Esophagus muscularis mucosa (tissue), 4 donors: ENCODE data around the gene CSNK1G1. TPM values are rescaled to one million over a fixed set of nuclear protein-coding genes. Genes with fewer than 3 reads are reported as not detected.
"Not testable (repeated sequence)": the region's sequence is repeated elsewhere in the genome, so short reads cannot be mapped to it uniquely, and the experiment has no call there.

Experiments
- DNase-seq: peaks from one replicate; pipeline ENCODE4 v3.0.0-alpha.2; 2017; ENCODE audit errors: extremely low spot score
- H3K27ac ChIP-seq, 4 donors: fragments of 200-600 bp; sonication (generic); replicated peaks in 1 of 4; 1 replicate in 3 of 4; 2 replicates in 1 of 4; pipeline ENCODE4 v1.5.1; 2016 to 2019; ENCODE audit warnings: mild to moderate bottlenecking in 1 of 4
- H3K27me3 ChIP-seq, 4 donors: fragments of 200-600 bp; sonication (generic); one replicate each; pipeline versions ENCODE4 v1.5.1 to v1.6.0; 2016 to 2019
- H3K36me3 ChIP-seq, 4 donors: fragments of 200-600 bp; sonication (generic); one replicate each; pipeline ENCODE4 v1.5.1; 2016 to 2019
- H3K4me1 ChIP-seq, 4 donors: fragments of 200-600 bp; sonication (generic); one replicate each; pipeline ENCODE4 v1.5.1; 2016 to 2019
- H3K4me3 ChIP-seq, 4 donors: fragments of 200-600 bp; sonication (generic); 1 replicate in 2 of 4; 2 replicates in 2 of 4; pipeline ENCODE4 v1.5.1; 2016 to 2019; ENCODE audit warnings: mild to moderate bottlenecking in 4 of 4, moderate library complexity in 1 of 4
- H3K9me3 ChIP-seq, 4 donors: fragments of 200-600 bp; sonication (generic); 1 replicate in 3 of 4; 2 replicates in 1 of 4; pipeline ENCODE4 v1.5.1; 2016 to 2019
- CTCF ChIP-seq, 3 experiments: fragments of 200-600 bp in 2 of 3; fragments of 450-650 bp in 1 of 3; sonication (generic) in 2 of 3; IDR thresholded peaks; one replicate each; pipeline ENCODE4 v1.5.1; 2017 to 2019; ENCODE audit warnings: antibody characterized with exemption in 3 of 3, mild to moderate bottlenecking in 2 of 3, moderate library complexity in 1 of 3
- EP300 ChIP-seq: sonication (generic); formaldehyde crosslinking; IDR thresholded peaks from one replicate; pipeline ENCODE4 v1.6.1; 2017; ENCODE audit warnings: antibody characterized with exemption
- POLR2A ChIP-seq: fragments of 450-650 bp; IDR thresholded peaks from one replicate; pipeline ENCODE4 v1.6.1; 2017; ENCODE audit warnings: antibody characterized with exemption, moderate library complexity, mild to moderate bottlenecking, low read depth
- POLR2AphosphoS5 ChIP-seq, 2 donors: sonication (generic); formaldehyde crosslinking; IDR thresholded peaks; one replicate each; pipeline ENCODE4 v1.6.1; 2017; ENCODE audit warnings: antibody characterized with exemption in 2 of 2
- WGBS: methylation state at CpG from one replicate; pipeline ENCODE4 v1.1.5; 2018; 5-methylcytosine and 5-hydroxymethylcytosine counted together
- intact Hi-C: fragments of 100-400 bp; cut with DNase I; formaldehyde crosslinking; loops from one replicate; pipeline ENCODE4 v1.15.1; 2023
- small RNA-seq, 3 donors: library from RNA; depleted of rRNA; stranded (forward); fragments of <200 nt; gene quantifications; one replicate each; pipeline ENCODE3, GENCODE V24; 2016
- total RNA-seq, 4 donors: library from RNA; depleted of rRNA; stranded (reverse); fragments of >200 nt; gene quantifications; one replicate each; pipeline versions ENCODE4 v1.1.0 to v1.2.1, GENCODE V29; 2016

CSNK1G1 gene
- total RNA-seq, 4 donors from 2014 or later, result 9.1 to 11.2 (median 10.1) TPM

- no peak for DNase-seq
- H3K4me1 ChIP-seq, result no peaks in the 10 kb centered on the region
- no peaks in the 10 kb centered on the region for H3K27me3 ChIP-seq
- WGBS, result 92% methylated on average over 4 of the region's 4 CpGs
- no peak overlapping the region for H3K4me3 ChIP-seq
- H3K36me3 ChIP-seq, result peaks cover 71 to 100% (median 96%) of the 10 kb centered on the region in 4 donors
- H3K9me3 ChIP-seq, result no peaks in the 10 kb centered on the region
- intact Hi-C loops, result no loop called here
- TF ChIP-seq POLR2AphosphoS5 (IDR thresholded peaks at IDR 0.05) (no peak), CTCF (IDR thresholded peaks at IDR 0.05) (no peak), EP300 (no peak)
- no peak overlapping the region for H3K27ac ChIP-seq
These were observed 234.4 kb downstream of the CSNK1G1 start for GRCh38 chr15:64121614-64122013.

- H3K27ac ChIP-seq, H3K4me3 ChIP-seq, H3K27me3 ChIP-seq, intact Hi-C loops, DNase-seq, H3K9me3 ChIP-seq, H3K4me1 ChIP-seq: not testable (repeated sequence)
- WGBS, result 98% methylated on average over 2 of the region's 2 CpGs
- H3K36me3 ChIP-seq, result peaks cover 70 to 100% (median 98%) of the 10 kb centered on the region in 4 donors
These were observed 235.7 kb downstream of the CSNK1G1 start for GRCh38 chr15:64120322-64120721.

GRCh38 chr15:64117759-64118487, 238.1 kb downstream of the CSNK1G1 start:
- no peaks in the 10 kb centered on the region for H3K27me3 ChIP-seq
- H3K4me1 ChIP-seq, result no peaks in the 10 kb centered on the region
- intact Hi-C loops, result no loop called here
- H3K36me3 ChIP-seq, result peaks cover 71 to 100% (median 99%) of the 10 kb centered on the region in 4 donors
- no peak for TF ChIP-seq POLR2A
- no peak for TF ChIP-seq CTCF (IDR thresholded peaks at IDR 0.05)
- no peak for TF ChIP-seq EP300
- no peak for TF ChIP-seq POLR2AphosphoS5 (IDR thresholded peaks at IDR 0.05)
- H3K9me3 ChIP-seq, result no peaks in the 10 kb centered on the region
- H3K27ac ChIP-seq, result no peak overlapping the region
- no peak for DNase-seq
- WGBS, result 96% methylated on average over 5 of the region's 5 CpGs
- H3K4me3 ChIP-seq, result no peak overlapping the region

Small RNAs within 50 kb of the gene (small RNA-seq; reads per million reads assigned to genes)
- gene RF00554, result 0 reads per million in 3 donors

Other genes starting within 250 kb of the CSNK1G1 start
- under 1 TPM in 3 of 4 donors, not detected in 1; 0.19 to 0.42 (median 0.33) TPM for gene SNX22, start 204.4 kb downstream of the CSNK1G1 start, total RNA-seq
- gene PPIB, start 193.2 kb downstream of the CSNK1G1 start, total RNA-seq, result 100 to 1,000 TPM; 110 to 227 (median 214) TPM
- not detected for gene PCLAF, start 25.3 kb upstream of the CSNK1G1 start, total RNA-seq
- 10 to 100 TPM in 3 of 4 donors, 1 to 10 TPM in 1; 9.9 to 13.2 (median 11.8) TPM for gene TRIP4, start 31.7 kb upstream of the CSNK1G1 start, total RNA-seq
- gene ZNF609, start 104.4 kb upstream of the CSNK1G1 start, total RNA-seq, result 10 to 100 TPM; 38.3 to 53.7 (median 45.3) TPM